Subcutaneous preadipocyte (primary cell): ENCODE measurements around the gene S100A6. TPM values are rescaled to one million over a fixed set of nuclear protein-coding genes. Genes with fewer than 3 reads are reported as not detected.

Source experiments
- total RNA-seq: library from RNA; depleted of rRNA; stranded (reverse); fragments of >200 nt; gene quantifications from 2 replicates; pipeline ENCODE4 v1.2.3, GENCODE V29; 2012

The S100A6 gene
- 1,114 and 1,653 TPM in 2 replicates for total RNA-seq

GRCh38 chr1:153535242-153536011 is at the start of gene S100A6:
TSS of gene S100A6 (minus strand) at chr1:153535991. CDS start at chr1:153535339, 652 bp downstream.

GRCh38 chr1:153565529-153566374 is 30.0 kb upstream of the S100A6 start, which contains the start of gene S100A2:
TSS of gene S100A2 (minus strand) at chr1:153565844. CDS start at chr1:153563877, 1,967 bp downstream.

GRCh38 chr1:153548722-153549688 is 13.2 kb upstream of the S100A6 start, which contains the start of gene S100A3:
TSS of gene S100A3 (minus strand) at chr1:153549258. CDS start at chr1:153548485, 773 bp downstream.

GRCh38 chr1:153545067-153546055 is 9.6 kb upstream of the S100A6 start, which contains the start of gene S100A4:
TSS of gene S100A4 (minus strand) at chr1:153545806. CDS start at chr1:153544794, 1,012 bp downstream.

GRCh38 chr1:153540394-153541361 is 4.9 kb upstream of the S100A6 start, which contains the start of gene S100A5:
TSS of gene S100A5 (minus strand) at chr1:153540934. CDS start at chr1:153540191, 743 bp downstream.

Other genes with a start within 250 kb of the S100A6 start
- gene PGLYRP3, start 223.0 kb downstream of the S100A6 start, total RNA-seq, result not detected in 2 replicates
- not detected in 2 replicates for gene PGLYRP4, start 187.2 kb downstream of the S100A6 start, total RNA-seq
- gene S100A9, start 178.1 kb downstream of the S100A6 start, total RNA-seq, result not detected in 2 replicates
- gene S100A12, start 160.4 kb downstream of the S100A6 start, total RNA-seq, result not detected in 2 replicates
- not detected in 2 replicates for gene S100A8, start 144.9 kb downstream of the S100A6 start, total RNA-seq
- not detected in 2 replicates for gene S100A7A, start 119.5 kb downstream of the S100A6 start, total RNA-seq
- not detected in 2 replicates for gene S100A7, start 75.3 kb downstream of the S100A6 start, total RNA-seq
- 0.37 and 0.39 TPM in 2 replicates for gene S100A5, start 4.9 kb upstream of the S100A6 start, total RNA-seq
- gene S100A4, start 9.8 kb upstream of the S100A6 start, total RNA-seq, result 432 and 695 TPM in 2 replicates
- 18.6 and 22.0 TPM in 2 replicates for gene S100A3, start 13.3 kb upstream of the S100A6 start, total RNA-seq
- 1.5 and 1.6 TPM in 2 replicates for gene S100A2, start 29.9 kb upstream of the S100A6 start, total RNA-seq
- gene S100A16, start 77.1 kb upstream of the S100A6 start, total RNA-seq, result 537 and 634 TPM in 2 replicates
- 0.39 and 0.73 TPM in 2 replicates for gene S100A14, start 80.3 kb upstream of the S100A6 start, total RNA-seq
- gene S100A13, start 91.5 kb upstream of the S100A6 start, total RNA-seq, result 75.7 and 148 TPM in 2 replicates
- gene S100A1, start 92.4 kb upstream of the S100A6 start, total RNA-seq, result not detected in 2 replicates
- 33.1 and 46.3 TPM in 2 replicates for gene CHTOP, start 98.1 kb upstream of the S100A6 start, total RNA-seq
- gene SNAPIN, start 122.7 kb upstream of the S100A6 start, total RNA-seq, result 45.6 and 50.6 TPM in 2 replicates
- gene ILF2, start 135.0 kb upstream of the S100A6 start, total RNA-seq, result 162 and 184 TPM in 2 replicates
- 6.2 and 6.3 TPM in 2 replicates for gene NPR1, start 142.7 kb upstream of the S100A6 start, total RNA-seq
- gene INTS3, start 192.1 kb upstream of the S100A6 start, total RNA-seq, result 40.4 and 53.8 TPM in 2 replicates
- gene SLC27A3, start 239.4 kb upstream of the S100A6 start, total RNA-seq, result 14.3 and 19.4 TPM in 2 replicates